SK-N-SH (cell line): ENCODE data around the gene SH3BP5L.

Experiments used
- ELF1 ChIP-seq: IDR thresholded peaks from 2 replicates; pipeline ENCODE4 v1.4.0; 2012
- EZH2phosphoT487 ChIP-seq: fragments of 200-600 bp; sonication (generic); IDR thresholded peaks from 2 replicates; pipeline ENCODE4 v1.6.1; 2017; ENCODE audit warnings: low read depth, mixed run types, mild to moderate bottlenecking, antibody characterized with exemption, moderate library complexity, borderline replicate concordance
- GABPA ChIP-seq: IDR thresholded peaks from 2 replicates; pipeline ENCODE4 v1.4.0; 2012; ENCODE audit warnings: low read depth, mild to moderate bottlenecking
- RFX5 ChIP-seq: IDR thresholded peaks from 2 replicates; pipeline ENCODE4 v1.6.1; 2012; ENCODE audit warnings: mild to moderate bottlenecking, improper control_type of control experiment, low read length
- YY1 ChIP-seq: IDR thresholded peaks from 2 replicates; pipeline ENCODE4 v1.4.0; 2012; ENCODE audit warnings: low read depth, mild to moderate bottlenecking
- TF ChIP-seq, protein P1 (sequence below): fragments of 200-600 bp; sonication (generic); IDR thresholded peaks from 2 replicates; pipeline ENCODE4 v1.6.1; 2017; ENCODE audit warnings: antibody characterized with exemption, mild to moderate bottlenecking, moderate library complexity

- TF ChIP-seq, protein P1, sequence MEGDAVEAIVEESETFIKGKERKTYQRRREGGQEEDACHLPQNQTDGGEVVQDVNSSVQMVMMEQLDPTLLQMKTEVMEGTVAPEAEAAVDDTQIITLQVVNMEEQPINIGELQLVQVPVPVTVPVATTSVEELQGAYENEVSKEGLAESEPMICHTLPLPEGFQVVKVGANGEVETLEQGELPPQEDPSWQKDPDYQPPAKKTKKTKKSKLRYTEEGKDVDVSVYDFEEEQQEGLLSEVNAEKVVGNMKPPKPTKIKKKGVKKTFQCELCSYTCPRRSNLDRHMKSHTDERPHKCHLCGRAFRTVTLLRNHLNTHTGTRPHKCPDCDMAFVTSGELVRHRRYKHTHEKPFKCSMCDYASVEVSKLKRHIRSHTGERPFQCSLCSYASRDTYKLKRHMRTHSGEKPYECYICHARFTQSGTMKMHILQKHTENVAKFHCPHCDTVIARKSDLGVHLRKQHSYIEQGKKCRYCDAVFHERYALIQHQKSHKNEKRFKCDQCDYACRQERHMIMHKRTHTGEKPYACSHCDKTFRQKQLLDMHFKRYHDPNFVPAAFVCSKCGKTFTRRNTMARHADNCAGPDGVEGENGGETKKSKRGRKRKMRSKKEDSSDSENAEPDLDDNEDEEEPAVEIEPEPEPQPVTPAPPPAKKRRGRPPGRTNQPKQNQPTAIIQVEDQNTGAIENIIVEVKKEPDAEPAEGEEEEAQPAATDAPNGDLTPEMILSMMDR = no peak
- TF ChIP-seq GABPA (no peak), RFX5 (no peak), YY1 (no peak), ELF1 (no peak), EZH2phosphoT487 (no peak)
Measured at GRCh38 chr1:248860007-248860406, 34.3 kb upstream of the SH3BP5L start.
